ENCODE measurements around the gene SEPTIN12.

- TF ChIP-seq EP300 (IDR thresholded peaks at IDR 0.05) = no peak
- no peak for TF ChIP-seq CTCF (IDR thresholded peaks at IDR 0.05)
- TF ChIP-seq POLR2A (IDR thresholded peaks at IDR 0.05) = no peak
- TF ChIP-seq POLR2AphosphoS5 (IDR thresholded peaks at IDR 0.05) = no peak
Observed at GRCh38 chr16:4785758-4786433, 2.2 kb downstream of the SEPTIN12 start.

Measured in upper lobe of left lung (tissue), 4 donors.